GM19452 (cell line): ENCODE results near the gene GMPR2.

ENCODE experiments used
- ATAC-seq: cut with Tn5 transposase; IDR thresholded peaks from one replicate; pipeline ENCODE4 v1.9.1; 2021; ENCODE audit not compliant: unreplicated experiment

Gene GMPR2

DNA sequence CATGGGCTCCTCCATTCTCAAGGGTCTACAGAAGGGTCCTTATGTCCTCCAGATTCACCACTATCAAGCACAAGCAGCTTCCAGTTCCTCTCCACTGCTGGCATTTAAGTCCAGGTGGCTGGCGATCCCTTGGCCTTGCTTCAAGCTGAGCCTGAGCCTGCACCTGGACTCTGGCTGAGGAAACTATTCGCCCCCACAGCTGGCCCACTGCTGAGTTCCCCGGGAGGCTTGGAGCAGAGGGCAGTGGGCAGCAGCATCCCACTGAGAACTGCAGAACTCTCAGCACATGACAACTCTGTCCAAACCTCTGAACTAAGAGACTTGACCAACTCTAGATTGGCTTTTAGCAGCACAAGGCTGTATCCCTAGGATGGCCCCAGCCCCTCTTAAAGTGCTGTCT is 50.0 kb downstream of the GMPR2 start:
- no peak for ATAC-seq

DNA sequence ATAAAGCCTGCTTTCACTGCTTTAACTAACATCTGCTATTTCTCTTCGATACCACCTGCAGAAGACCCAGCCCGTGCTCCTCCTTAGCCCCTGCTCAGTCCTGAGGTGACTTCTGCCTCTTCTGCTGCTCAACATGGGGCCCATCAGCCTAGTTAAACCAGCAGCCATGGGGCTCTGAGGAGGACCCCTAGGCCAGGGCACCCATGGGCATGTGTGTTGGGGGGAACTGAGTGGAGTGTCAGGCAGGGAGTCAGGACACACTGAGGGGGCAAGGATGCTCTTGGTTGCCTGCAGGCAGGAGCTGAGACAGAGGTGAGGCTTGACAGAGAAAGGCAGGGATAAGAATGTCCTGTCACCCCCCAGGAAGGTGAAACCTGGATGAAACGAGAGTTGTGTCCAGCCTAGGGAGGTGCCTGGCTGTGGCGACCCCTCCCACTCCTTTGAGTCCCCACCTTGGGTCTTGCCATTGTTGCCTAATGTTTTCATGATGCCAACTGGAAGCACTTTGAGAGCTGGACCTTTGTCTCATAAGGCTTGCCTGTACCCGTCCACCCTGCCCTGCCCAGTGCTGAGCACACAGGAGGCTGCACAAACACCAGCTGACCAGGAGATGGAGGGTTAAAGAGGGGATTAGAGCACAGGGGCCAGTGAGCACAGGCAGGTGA is 51.2 kb downstream of the GMPR2 start:
- no peak for ATAC-seq

DNA sequence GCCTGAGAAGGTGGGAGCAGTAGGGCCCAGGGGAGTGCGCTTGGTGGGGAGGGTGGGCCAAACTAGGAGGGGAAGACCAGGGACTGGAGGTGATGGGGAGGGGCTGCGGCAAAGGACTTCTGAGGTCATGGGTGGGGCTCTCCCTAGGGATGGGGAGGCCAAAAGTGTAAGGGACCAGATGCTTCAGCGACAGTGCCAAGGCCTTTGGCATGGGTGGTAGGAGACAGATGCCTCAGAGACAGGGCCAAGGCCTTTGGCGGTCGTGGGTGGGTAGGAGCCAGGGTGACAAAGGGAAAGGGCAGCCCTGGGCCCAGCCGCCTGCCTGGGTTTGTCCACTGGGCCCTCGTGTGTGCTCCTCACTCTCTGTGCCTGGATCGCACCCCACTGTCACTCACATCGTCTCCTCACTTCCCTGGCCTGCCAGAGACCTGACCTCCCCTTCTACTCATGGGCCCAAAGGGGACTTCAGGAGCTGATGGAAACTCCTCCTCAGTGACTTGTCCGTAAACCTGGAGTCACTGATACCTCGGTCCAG is 51.8 kb downstream of the GMPR2 start:
- ATAC-seq = no peak

DNA sequence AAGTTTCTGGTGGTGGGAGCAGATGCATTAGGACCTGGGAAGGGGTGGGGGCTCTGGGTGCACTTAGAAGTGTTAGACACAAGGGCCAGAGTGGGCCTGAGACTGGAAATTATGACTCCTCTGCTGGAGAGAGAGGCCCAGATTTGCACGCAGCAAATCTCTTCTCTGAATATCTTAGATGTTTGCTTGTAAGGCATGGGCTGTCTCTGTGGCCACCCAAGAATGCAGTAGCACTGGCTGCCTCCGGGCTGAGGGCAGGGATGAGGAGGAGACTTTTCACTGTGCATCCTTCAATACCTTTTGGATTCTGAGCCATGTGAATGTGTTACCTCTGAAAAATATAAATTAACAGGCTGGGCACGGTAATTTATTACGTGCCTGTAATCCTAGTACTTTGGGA is 52.6 kb downstream of the GMPR2 start:
- ATAC-seq = no peak

DNA sequence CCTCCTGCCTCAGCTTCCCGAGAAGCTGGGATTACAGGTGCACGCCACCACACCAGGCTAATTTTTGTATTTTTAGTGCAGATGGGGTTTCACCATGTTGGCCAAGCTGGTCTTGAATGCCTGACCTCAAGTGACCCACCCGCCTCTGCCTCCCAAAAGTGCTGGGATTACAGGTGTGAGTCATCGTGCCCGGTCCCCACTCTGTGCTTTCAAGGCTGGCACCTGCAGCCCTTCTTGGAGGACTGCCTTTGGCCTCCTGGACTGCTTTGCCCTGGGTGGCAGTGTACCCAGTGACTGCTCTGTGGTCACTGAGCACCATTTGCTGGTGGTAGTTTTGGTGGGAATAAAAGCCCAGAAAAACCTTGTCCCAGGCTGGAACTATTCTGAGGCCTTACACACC is 54.3 kb downstream of the GMPR2 start:
- ATAC-seq = no peak
